HCT116 (cell line): ENCODE measurements around the gene CUEDC1. TPM values are rescaled to one million over a fixed set of nuclear protein-coding genes. Genes with fewer than 3 reads are reported as not detected.

ENCODE experiments used
- ATAC-seq: fragments of 200-7000 bp; cut with Tn5 transposase; 2 replicates; pipeline ENCODE4 v1.9.1; 2020; ENCODE audit warnings: mild to moderate bottlenecking, moderate library complexity
- BruUV-seq: library from RNA; stranded (reverse); fragments of 400-500 nt; replicated peaks from 2 replicates; lab custom pipeline; 2021; lab: Mats Ljungman, UMichigan
- CTCF ChIA-PET: fragments of 300-600 bp; sonication (Branson Sonifier 250); formaldehyde crosslinking; loops from one replicate; lab custom pipeline; 2021; ENCODE audit warnings: antibody characterized with exemption; lab: Charles Lee
- POLR2A ChIA-PET: fragments of 300-600, 350-600 bp; sonication (Branson Sonifier 250); formaldehyde crosslinking; loops from one replicate; lab custom pipeline; 2021; ENCODE audit warnings: antibody characterized with exemption; lab: Charles Lee
- RAD21 ChIA-PET, 2 experiments: fragments of 300-600 bp; sonication (Branson Sonifier 250); formaldehyde crosslinking; loops; one replicate each; lab custom pipeline; 2023; ENCODE audit warnings: low total read pairs in 2 of 2; ENCODE audit not compliant: uncharacterized antibody in 2 of 2, unreplicated experiment in 2 of 2, low non-redundant PET in 1 of 2; lab: Charles Lee
- DNase-seq: peaks from one replicate; pipeline ENCODE4 v3.0.0-alpha.2; 2010; ENCODE audit warnings: low read depth, low spot score
- H2AFZ ChIP-seq: fragments of 200-600 bp; shearing (Covaris generic), sonication (generic); 2 replicates; pipeline ENCODE4 v1.6.1; 2017; ENCODE audit warnings: low read depth, mixed run types, mixed read lengths, antibody characterized with exemption, low read length; ENCODE audit not compliant: poor library complexity, severe bottlenecking
- H3K27ac ChIP-seq: 2 replicates; pipeline ENCODE4 v1.5.1; 2012; ENCODE audit warnings: low read depth, low read length
- H3K27me3 ChIP-seq: fragments of 200-600 bp; sonication (generic); 2 replicates; pipeline ENCODE4 v1.6.1; 2016; ENCODE audit warnings: mixed run types, low read length, mixed read lengths; ENCODE audit not compliant: insufficient read depth
- H3K36me3 ChIP-seq, 2 experiments: fragments of 200-500 bp in 1 of 2; fragments of 200-600 bp in 1 of 2; sonication (Bioruptor generic) in 1 of 2; sonication (generic) in 1 of 2; 2 replicates each; pipeline versions ENCODE4 v1.5.1 to v1.6.1; 2014 to 2016; ENCODE audit warnings: low read length in 2 of 2, inconsistent platforms in 1 of 2, mixed read lengths in 1 of 2, mixed run types in 1 of 2; ENCODE audit not compliant: insufficient read depth in 2 of 2, control insufficient read depth in 1 of 2
- H3K4me1 ChIP-seq, 2 experiments: fragments of 200-600 bp in 1 of 2; sonication (generic) in 1 of 2; 2 replicates each; pipeline versions ENCODE4 v1.5.1 to v1.6.1; 2012 to 2017; ENCODE audit warnings: low read length in 2 of 2, inconsistent platforms in 1 of 2, mild to moderate bottlenecking in 1 of 2, mixed read lengths in 1 of 2, mixed run types in 1 of 2, moderate library complexity in 1 of 2; ENCODE audit not compliant: insufficient read depth in 2 of 2, control insufficient read depth in 1 of 2
- H3K4me2 ChIP-seq: fragments of 200-600 bp; sonication (generic); 2 replicates; pipeline ENCODE4 v1.6.1; 2017; ENCODE audit warnings: mixed run types, low read length, mixed read lengths
- H3K4me3 ChIP-seq, 2 experiments: fragments of 200-600 bp in 1 of 2; sonication (generic) in 1 of 2; replicated peaks in 1 of 2; 2 replicates each; pipeline ENCODE4 v1.5.1; 2011 to 2016; ENCODE audit warnings: low read length in 2 of 2, control low read depth in 1 of 2, low read depth in 1 of 2, mild to moderate bottlenecking in 1 of 2, mixed read lengths in 1 of 2, mixed run types in 1 of 2
- H3K79me2 ChIP-seq: fragments of 200-600 bp; sonication (generic); 2 replicates; pipeline ENCODE4 v1.6.1; 2017; ENCODE audit warnings: mild to moderate bottlenecking, mixed run types, low read length, moderate library complexity, mixed read lengths; ENCODE audit not compliant: insufficient read depth
- H3K9ac ChIP-seq: fragments of 200-600 bp; sonication (generic); 2 replicates; pipeline ENCODE4 v1.6.1; 2016; ENCODE audit warnings: low read length, mixed read lengths
- H3K9me2 ChIP-seq: fragments of 200-600 bp; sonication (generic), shearing (Covaris generic); 2 replicates; pipeline ENCODE4 v1.6.1; 2017; ENCODE audit warnings: mixed run types, mild to moderate bottlenecking, moderate library complexity; ENCODE audit not compliant: insufficient read depth
- H3K9me3 ChIP-seq, 2 experiments: fragments of 200-500 bp in 1 of 2; fragments of 200-600 bp in 1 of 2; sonication (Bioruptor generic) in 1 of 2; sonication (generic) in 1 of 2; 2 replicates each; pipeline ENCODE4 v1.6.1; 2014 to 2017; ENCODE audit warnings: low read length in 2 of 2, mixed read lengths in 2 of 2, inconsistent platforms in 1 of 2, low read depth in 1 of 2, mild to moderate bottlenecking in 1 of 2, mixed run types in 1 of 2, moderate library complexity in 1 of 2; ENCODE audit not compliant: control insufficient read depth in 1 of 2, insufficient read depth in 1 of 2
- H4K20me1 ChIP-seq: fragments of 200-600 bp; sonication (generic), shearing (Covaris generic); 2 replicates; pipeline ENCODE4 v1.6.1; 2017; ENCODE audit warnings: mixed run types, mild to moderate bottlenecking, moderate library complexity; ENCODE audit not compliant: insufficient read depth
- CBX3 ChIP-seq: IDR thresholded peaks from 2 replicates; pipeline ENCODE4 v1.6.1; 2012; ENCODE audit warnings: low read depth
- CEBPB ChIP-seq: IDR thresholded peaks from 2 replicates; pipeline ENCODE4 v1.6.1; 2012; ENCODE audit warnings: low read depth
- EZH2phosphoT487 ChIP-seq: fragments of 200-600 bp; IDR thresholded peaks from 2 replicates; pipeline ENCODE4 v1.6.1; 2018; ENCODE audit warnings: antibody characterized with exemption, borderline replicate concordance
- FOSL1 ChIP-seq: IDR thresholded peaks from 2 replicates; pipeline ENCODE4 v1.6.1; 2012; ENCODE audit warnings: low read depth
- POLR2A ChIP-seq: IDR thresholded peaks from 2 replicates; pipeline ENCODE4 v1.7.0; 2011; ENCODE audit warnings: borderline replicate concordance; ENCODE audit not compliant: insufficient read depth, insufficient read length; ENCODE audit errors: extremely low read depth
- RAD21 ChIP-seq: IDR thresholded peaks from 2 replicates; pipeline ENCODE4 v1.6.1; 2012; ENCODE audit warnings: low read depth, mild to moderate bottlenecking
- REST ChIP-seq: IDR thresholded peaks from 2 replicates; pipeline ENCODE4 v1.6.1; 2012; ENCODE audit warnings: low read depth
- SRF ChIP-seq: IDR thresholded peaks from 2 replicates; pipeline ENCODE4 v1.6.1; 2012; ENCODE audit warnings: low read depth
- ZBTB33 ChIP-seq: IDR thresholded peaks from 2 replicates; pipeline ENCODE4 v1.6.1; 2011; ENCODE audit warnings: mild to moderate bottlenecking, low read length, moderate library complexity; ENCODE audit not compliant: insufficient replicate concordance; ENCODE audit errors: extremely low read depth
- intact Hi-C: fragments of 100-400 bp; cut with micrococcal nuclease; formaldehyde crosslinking; loops from 2 replicates; pipeline ENCODE4 v1.10.0; 2022
- total RNA-seq: library from RNA; stranded (reverse); gene quantifications from one replicate; pipeline ENCODE4 v1.2.1, GENCODE V29; 2021; ENCODE audit not compliant: unreplicated experiment
- TF ChIP-seq, protein P1 (sequence below): IDR thresholded peaks from 2 replicates; pipeline ENCODE4 v1.6.1; 2012

CUEDC1 gene
- total RNA-seq, 1 experiment from 2014 or later = 60.2 TPM

DNA sequence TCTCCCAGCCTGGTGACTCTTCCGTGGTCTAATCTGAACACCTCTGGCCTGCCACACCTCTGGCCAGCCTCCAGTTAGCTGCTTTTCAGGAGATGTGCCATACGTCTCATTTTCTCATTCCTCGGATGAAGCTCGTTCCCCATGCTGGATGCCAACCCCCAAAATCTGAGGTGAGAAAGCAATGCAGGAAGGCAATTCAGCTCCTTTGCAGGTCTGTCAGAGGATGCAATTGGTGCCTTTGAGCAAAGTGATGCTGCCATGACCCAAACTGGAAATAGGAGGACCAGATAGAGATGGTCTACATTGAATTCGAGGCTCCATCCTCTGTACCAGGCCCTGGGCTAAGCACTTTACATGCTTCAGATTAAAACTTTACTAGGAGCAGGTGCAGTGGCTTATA, 11.0 kb upstream of the CUEDC1 start:
- no peaks in the 10 kb centered on the region for H4K20me1 ChIP-seq
- no peak overlapping the region for H3K9ac ChIP-seq
- H3K9me3 ChIP-seq = no peaks in the 10 kb centered on the region
- H2AFZ ChIP-seq = no peak overlapping the region
- H3K79me2 ChIP-seq = no peaks in the 10 kb centered on the region
- H3K36me3 ChIP-seq = no peaks in the 10 kb centered on the region
- H3K27me3 ChIP-seq = no peaks in the 10 kb centered on the region
- intact Hi-C loops = no loop called here
- TF ChIP-seq REST (no peak), CEBPB (no peak), ZBTB33 (no peak), FOSL1 (no peak), CBX3 (no peak), POLR2A (no peak), SRF (no peak), RAD21 (no peak), EZH2phosphoT487 (no peak)
- TF ChIP-seq, protein P1, sequence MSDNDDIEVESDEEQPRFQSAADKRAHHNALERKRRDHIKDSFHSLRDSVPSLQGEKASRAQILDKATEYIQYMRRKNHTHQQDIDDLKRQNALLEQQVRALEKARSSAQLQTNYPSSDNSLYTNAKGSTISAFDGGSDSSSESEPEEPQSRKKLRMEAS = no peak
- TF ChIP-seq, all 23 proteins: peak for 0
- CTCF ChIA-PET = interaction anchor here (0.7 kb wide), 1 partner anchor 11 kb away, joined by 4 read pairs; the partner anchor contains the start of gene CUEDC1
- no peak overlapping the region for H3K4me2 ChIP-seq
- H3K9me2 ChIP-seq = no peaks in the 10 kb centered on the region
- RAD21 ChIA-PET = no interaction called here
- H3K4me3 ChIP-seq = no peak overlapping the region
- H3K27ac ChIP-seq = no peak overlapping the region
- H3K4me1 ChIP-seq = peaks cover 0 to 7% of the 10 kb centered on the region in 2 experiments; a peak in 1 of 4 replicates
- BruUV-seq = no TSS peak
- DNase-seq (no peak), ATAC-seq (no peak)
- POLR2A ChIA-PET = interaction anchor here (1.4 kb wide), 1 partner anchor 11 kb away, joined by 4 read pairs; the partner anchor contains the start of gene CUEDC1
